ENCODE data around the gene PIGU. TPM values are rescaled to one million over a fixed set of nuclear protein-coding genes. Genes with fewer than 3 reads are reported as not detected.

PIGU gene
- total RNA-seq, 1 experiment from 2014 or later, result 25.1 TPM

GRCh38 chr20:34637245-34638038 lies 39.5 kb downstream of the PIGU start:
- no peak overlapping the region for H3K27ac ChIP-seq (ENCODE audit: low read depth, low read length)
- BruUV-seq (replicated peaks), result no TSS peak
- no peaks in the 10 kb centered on the region for H3K9me2 ChIP-seq (ENCODE audit: insufficient read depth)
- no peak for ATAC-seq
- no peaks in the 10 kb centered on the region for H3K79me2 ChIP-seq (ENCODE audit: insufficient read depth, low read length)
- no peak for TF ChIP-seq EZH2phosphoT487 (IDR thresholded peaks at IDR 0.05; ENCODE audit: borderline replicate concordance)
- TF ChIP-seq CBX3 (IDR thresholded peaks at IDR 0.05; ENCODE audit: low read depth), result no peak
- TF ChIP-seq FOSL1 (IDR thresholded peaks at IDR 0.05; ENCODE audit: low read depth), result no peak
- no peak for TF ChIP-seq SRF (IDR thresholded peaks at IDR 0.05; ENCODE audit: low read depth)
- no peak for TF ChIP-seq RAD21 (IDR thresholded peaks at IDR 0.05; ENCODE audit: low read depth)
- TF ChIP-seq ZNF274 (IDR thresholded peaks at IDR 0.05; ENCODE audit: low read depth, low read length), result no peak
- TF ChIP-seq YY1 (IDR thresholded peaks at IDR 0.05; ENCODE audit: extremely low read depth, insufficient replicate concordance, low read depth, low read length), result no peak
- no peak for TF ChIP-seq JUND (IDR thresholded peaks at IDR 0.05)
- TF ChIP-seq POLR2AphosphoS5 (IDR thresholded peaks at IDR 0.05; ENCODE audit: low read depth, low read length), result no peak
- TF ChIP-seq TCF7L2 (IDR thresholded peaks at IDR 0.05; ENCODE audit: borderline replicate concordance, extremely low read depth, insufficient read depth, insufficient read length), result no peak
- TF ChIP-seq ELF1 (IDR thresholded peaks at IDR 0.05; ENCODE audit: borderline replicate concordance, low read depth), result no peak
- TF ChIP-seq EZH2 (IDR thresholded peaks at IDR 0.05), result no peak
- intact Hi-C loops (cut with micrococcal nuclease), result no loop called here
- ChIA-PET RAD21 (ENCODE audit: low non-redundant PET in 1 of 2, low total read pairs in 2 of 2, uncharacterized antibody in 2 of 2, unreplicated experiment in 2 of 2) (no interaction called here), CTCF (no interaction called here), POLR2A (no interaction called here)
- no peak overlapping the region for H2AFZ ChIP-seq (ENCODE audit: low read depth, low read length, poor library complexity, severe bottlenecking)
- H3K4me2 ChIP-seq (ENCODE audit: low read length), result no peak overlapping the region
- H3K27me3 ChIP-seq (ENCODE audit: insufficient read depth, low read length), result no peaks in the 10 kb centered on the region
- no peak overlapping the region for H3K4me3 ChIP-seq (replicated peaks in 1 of 2; ENCODE audit: low read depth in 1 of 2, low read length in 2 of 2)
- H3K9me3 ChIP-seq (ENCODE audit: control insufficient read depth in 1 of 2, insufficient read depth in 1 of 2, low read depth in 1 of 2, low read length in 2 of 2), result no peaks in the 10 kb centered on the region
- H3K4me1 ChIP-seq (ENCODE audit: control insufficient read depth in 1 of 2, insufficient read depth in 2 of 2, low read length in 2 of 2), result no peaks in the 10 kb centered on the region
- H3K36me3 ChIP-seq (ENCODE audit: control insufficient read depth in 1 of 2, insufficient read depth in 2 of 2, low read length in 2 of 2), result peaks cover 0 to 5% of the 10 kb centered on the region in 2 experiments; a peak in 2 of 4 replicates
- H3K9ac ChIP-seq (ENCODE audit: low read length), result no peak overlapping the region
- no peaks in the 10 kb centered on the region for H4K20me1 ChIP-seq (ENCODE audit: insufficient read depth)
- no peak for DNase-seq (ENCODE audit: low read depth, low spot score)
